GM18861 (cell line): ENCODE results near the gene RIPOR3.
"Not testable (repeated sequence)": the region's sequence is repeated elsewhere in the genome, so short reads cannot be mapped to it uniquely, and the experiment has no call there.

Experiments
- ATAC-seq: cut with Tn5 transposase; IDR thresholded peaks from one replicate; pipeline ENCODE4 v1.9.1; 2021; ENCODE audit not compliant: unreplicated experiment

The RIPOR3 gene

GRCh38 chr20:50577175-50578018 lies 113.9 kb downstream of the RIPOR3 start:
- no peak for ATAC-seq

- ATAC-seq, result no peak
Measured at GRCh38 chr20:50575865-50576720, 115.2 kb downstream of the RIPOR3 start.

GRCh38 chr20:50574586-50574985 lies 116.8 kb downstream of the RIPOR3 start:
- ATAC-seq, result no peak

DNA sequence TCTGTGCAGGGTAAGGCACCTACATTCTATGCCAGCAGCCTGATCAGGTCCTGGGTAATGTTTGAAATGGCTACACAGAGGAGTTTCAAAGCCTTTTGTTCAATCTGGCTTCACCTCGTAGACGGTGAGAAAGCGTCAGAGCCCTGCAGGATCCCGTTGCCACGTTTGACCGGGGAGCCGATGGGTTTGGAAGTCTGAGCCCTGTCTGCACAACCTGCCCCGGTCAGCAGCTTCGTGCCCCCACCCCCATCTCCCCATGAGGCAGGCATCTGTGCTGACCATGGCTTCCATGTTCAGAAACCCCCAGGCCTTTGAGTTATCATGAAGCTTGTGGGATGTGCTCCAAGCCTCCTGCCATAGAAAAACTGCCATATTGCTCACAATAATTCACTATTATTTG lies 117.2 kb downstream of the RIPOR3 start:
- ATAC-seq, result no peak

GRCh38 chr20:50572938-50573777 lies 118.2 kb downstream of the RIPOR3 start:
- no peak for ATAC-seq

- ATAC-seq, result no peak
Measured at GRCh38 chr20:50571466-50571865, 119.9 kb downstream of the RIPOR3 start.

- ATAC-seq, result peak; percentile 68
Measured at GRCh38 chr20:50569864-50570836, 121.2 kb downstream of the RIPOR3 start.

DNA sequence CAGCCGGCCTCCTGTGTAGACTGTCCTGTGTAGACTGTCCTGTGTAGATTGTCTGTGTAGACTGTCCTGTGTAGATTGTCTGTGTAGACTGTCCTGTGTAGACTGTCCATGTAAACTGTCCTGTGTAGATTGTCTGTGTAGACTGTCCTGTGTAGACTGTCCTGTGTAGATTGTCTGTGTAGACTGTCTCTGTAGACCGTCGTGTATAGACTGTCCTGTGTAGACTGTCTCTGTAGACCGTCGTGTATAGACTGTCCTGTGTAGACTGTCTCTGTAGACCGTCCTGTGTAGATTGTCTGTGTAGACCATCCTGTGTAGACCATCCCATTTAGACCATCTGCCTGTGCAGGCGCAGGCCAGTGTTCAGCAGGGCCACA lies 121.9 kb downstream of the RIPOR3 start:
- ATAC-seq, result not testable (repeated sequence)

DNA sequence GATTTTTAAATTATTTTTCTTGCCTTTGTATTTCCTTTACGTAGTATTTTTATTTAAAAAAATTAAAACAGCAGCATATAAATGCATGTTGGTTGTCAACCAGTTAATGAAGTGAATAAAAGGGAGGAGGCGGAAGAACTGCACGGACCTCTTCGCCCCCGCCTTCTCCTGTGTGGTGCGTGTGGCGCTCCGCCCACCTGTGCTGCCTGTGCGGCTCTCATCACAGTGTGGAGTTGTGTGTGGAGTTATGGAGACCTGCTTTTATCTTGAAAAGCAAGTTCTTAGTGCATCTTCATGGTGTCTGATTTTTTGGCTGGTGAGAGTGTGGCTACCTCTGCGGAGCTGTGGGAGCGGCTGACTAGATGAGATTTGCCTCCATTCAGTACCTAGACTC lies 122.8 kb downstream of the RIPOR3 start:
- no peak for ATAC-seq

DNA sequence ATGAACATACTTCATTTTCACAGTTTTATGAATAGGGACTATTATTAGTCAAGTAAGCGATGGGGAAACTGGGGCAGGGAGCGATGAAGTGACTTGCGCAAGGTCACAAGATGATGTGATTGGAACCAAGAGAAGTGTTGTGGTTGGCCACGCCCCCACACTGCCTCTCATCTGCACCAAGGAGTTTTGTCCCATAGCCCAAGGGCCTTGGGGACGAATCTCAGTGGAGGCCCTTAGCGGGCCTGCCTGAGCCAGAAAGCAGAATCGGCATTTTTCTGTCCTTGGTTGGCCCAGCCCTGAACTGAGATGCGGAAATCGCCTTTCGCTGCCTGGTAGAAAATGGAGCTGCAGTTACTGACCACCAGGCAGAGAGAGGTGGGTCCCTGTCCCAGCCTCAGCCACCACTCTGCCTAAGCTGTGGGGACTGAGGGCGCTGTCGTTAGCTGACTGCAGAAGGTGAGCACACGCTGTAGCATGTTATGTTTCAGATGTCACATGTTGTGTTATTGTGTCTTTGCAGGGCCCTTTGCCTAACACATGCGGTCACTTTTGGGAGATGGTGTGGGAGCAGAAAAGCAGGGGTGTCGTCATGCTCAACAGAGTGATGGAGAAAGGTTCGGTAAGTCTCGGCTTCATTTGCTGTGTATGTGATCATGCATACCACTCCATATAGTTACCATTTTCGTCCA lies 123.3 kb downstream of the RIPOR3 start:
- ATAC-seq, result no peak

DNA sequence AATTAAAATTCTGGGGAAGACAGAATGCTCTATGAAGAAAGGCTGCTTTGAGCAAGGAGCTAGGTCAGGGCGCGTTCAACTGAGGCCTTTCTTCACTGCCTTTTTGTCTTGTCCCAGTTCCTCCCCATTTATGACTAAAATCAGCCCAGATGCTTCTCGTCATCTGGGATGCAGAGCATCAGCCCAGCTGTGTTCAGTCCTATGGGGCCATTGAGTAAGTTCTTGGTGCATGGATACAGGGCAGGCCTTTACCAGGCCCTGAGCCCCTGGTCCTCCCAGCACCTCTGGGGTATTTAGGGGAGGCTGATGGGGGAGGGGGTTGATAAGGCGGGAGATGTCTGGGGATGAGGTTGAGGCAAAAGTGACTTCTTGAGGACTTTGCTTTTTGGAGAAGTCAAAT lies 125.5 kb downstream of the RIPOR3 start:
- no peak for ATAC-seq

DNA sequence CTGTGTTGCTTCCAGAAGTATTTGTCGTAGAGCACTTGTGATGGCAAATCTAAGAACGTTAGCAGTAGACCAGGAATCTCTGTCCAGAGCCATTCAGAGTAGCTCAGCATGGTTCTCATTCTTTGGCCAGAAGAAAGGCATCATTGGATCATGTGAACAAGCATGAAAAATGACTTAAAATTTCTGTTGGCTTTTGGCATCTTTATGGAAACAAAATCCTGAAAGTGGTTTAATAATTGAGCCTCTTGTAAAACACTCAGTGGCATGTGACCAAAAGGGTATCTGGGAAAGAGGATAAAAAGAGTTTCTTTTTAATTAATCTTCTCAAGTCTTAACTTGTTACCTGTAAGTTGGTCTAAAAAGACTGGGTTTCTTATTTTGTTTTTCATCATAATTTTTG lies 126.0 kb downstream of the RIPOR3 start:
- no peak for ATAC-seq

DNA sequence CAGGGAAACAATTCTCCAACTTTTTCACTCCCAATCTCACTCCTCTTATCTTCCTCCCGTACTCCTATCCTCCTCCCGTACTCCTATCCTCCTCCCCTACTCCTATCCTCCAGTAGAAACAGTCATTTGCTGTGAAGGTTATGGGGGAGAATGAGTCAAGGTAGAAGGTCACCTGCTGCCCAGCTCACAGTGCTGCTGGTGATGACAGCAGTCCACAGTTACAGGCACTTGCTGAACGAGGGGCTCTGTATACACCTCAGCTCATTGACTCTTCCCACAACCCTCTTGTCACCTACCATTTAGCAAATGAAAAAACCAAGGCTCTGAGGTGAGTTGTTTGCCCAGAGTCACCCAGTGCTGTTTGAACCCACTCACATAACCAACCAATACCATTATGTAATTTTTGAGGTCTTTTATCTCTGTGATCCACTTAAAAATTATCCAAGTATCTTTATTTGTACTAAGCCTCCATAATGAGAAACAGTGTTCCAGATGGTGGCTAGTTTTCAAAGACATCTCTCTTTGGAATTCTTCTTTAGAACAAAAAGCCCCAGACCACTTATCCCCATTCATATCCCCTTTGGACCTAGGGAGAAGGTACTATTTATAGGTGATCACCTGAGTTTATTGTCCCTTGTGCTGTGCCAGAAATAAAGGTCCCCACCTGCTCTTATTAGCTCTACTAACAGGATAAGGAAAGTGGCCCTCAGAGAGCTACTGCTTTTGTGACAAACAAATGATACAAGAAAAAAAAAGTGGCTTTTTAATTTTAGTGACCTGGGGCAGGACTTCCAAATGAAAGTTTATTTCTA lies 128.0 kb downstream of the RIPOR3 start:
- no peak for ATAC-seq

- no peak for ATAC-seq
Measured at GRCh38 chr20:50562262-50562701, 129.1 kb downstream of the RIPOR3 start.

- peak; percentile 76 for ATAC-seq
Measured at GRCh38 chr20:50561379-50562078, 129.8 kb downstream of the RIPOR3 start.

DNA sequence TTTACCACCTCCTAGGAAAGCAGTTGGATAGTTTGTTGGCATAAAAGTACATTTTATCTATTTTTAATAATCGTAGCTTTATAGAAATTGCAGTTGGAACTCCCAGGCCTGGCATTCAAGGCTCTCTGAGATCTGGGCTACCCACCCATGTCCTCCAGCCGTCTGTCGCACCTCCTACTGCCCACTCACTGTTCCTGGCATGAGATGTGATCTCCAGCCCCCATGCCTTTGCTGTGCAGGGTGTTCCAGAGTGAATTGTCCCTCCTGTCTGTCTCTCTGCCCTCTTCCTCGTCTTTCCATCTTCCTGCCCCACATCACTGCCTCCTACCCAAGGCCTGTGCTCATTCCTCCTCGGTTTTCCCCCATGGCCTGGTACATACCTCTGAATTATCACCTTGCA lies 130.5 kb downstream of the RIPOR3 start:
- ATAC-seq, result no peak

DNA sequence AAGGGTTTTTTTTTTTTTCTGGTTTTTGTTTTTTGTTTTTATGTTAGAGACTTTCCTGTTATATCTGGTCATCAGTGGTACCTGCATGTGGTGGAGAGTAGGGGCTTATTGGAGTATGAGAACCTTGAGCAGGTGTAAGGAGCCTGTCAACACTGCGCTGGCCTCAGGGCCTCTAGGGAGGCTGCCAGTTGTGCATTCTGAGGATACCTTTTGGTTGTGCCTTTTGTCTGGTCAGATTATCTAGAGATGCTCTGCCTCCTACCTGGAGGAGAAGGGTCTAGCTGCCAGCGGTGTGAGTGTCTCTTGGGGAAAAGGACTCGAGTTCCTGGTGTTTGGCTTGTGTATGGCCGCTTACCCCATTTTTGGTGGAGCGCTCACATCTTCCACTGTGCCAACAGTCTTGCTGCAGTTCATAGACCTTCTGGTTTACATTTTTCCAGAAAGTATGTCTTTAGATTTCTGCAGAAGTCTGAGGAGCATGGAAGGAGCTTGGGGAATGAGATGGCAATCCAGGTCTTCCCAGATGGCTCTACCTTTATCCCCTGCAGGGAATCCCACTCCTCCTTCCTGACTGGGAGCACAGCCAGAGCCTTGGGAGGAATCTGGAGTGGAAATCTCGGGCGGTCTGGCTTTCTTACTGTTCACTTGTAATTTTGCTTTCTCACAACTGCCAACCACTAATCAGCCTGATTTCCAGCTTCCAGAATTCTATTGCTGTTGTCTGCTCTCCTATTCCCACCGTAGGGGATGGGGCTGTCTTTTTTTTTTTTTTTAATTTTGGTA lies 131.3 kb downstream of the RIPOR3 start:
- ATAC-seq, result no peak
